GM18909 (cell line): Measurements from ENCODE around the gene NMUR2.
A peak's percentile ranks its signal among the peaks of the same experiment; 100 is the strongest.

Experiments used
- ATAC-seq: cut with Tn5 transposase; IDR thresholded peaks from one replicate; pipeline ENCODE4 v1.9.1; 2021; ENCODE audit warnings: mild to moderate bottlenecking; ENCODE audit not compliant: unreplicated experiment, poor library complexity

Gene NMUR2

DNA sequence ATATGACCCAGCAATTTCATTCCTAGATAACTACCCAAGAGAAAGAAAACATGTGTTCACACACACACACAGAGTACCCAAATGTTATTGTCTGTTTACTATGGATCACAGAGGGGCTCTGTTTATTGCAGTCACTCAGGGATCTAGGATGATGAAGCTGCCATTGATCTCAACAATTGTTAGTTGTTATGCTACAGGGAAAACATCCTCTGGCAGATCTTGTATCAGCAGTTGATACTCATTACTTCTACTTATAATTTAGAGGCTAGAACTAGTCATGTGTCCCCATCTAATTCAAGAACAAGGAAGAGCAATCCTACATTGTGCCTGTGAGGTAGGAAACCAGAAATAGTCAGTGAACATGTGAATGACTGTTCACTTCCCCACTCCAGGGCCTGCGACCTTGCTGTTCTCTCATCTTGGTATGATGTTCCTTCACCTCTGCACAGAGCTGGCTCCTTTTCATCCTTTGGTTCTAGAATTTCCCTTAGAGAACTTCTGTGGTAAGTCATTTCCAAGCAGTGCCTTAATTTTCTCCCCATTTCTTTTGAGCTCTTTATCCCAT lies 30.3 kb downstream of the NMUR2 start:
- no peak for ATAC-seq

- no peak for ATAC-seq
Measured at GRCh38 chr5:152372875-152373274, 32.2 kb downstream of the NMUR2 start.

DNA sequence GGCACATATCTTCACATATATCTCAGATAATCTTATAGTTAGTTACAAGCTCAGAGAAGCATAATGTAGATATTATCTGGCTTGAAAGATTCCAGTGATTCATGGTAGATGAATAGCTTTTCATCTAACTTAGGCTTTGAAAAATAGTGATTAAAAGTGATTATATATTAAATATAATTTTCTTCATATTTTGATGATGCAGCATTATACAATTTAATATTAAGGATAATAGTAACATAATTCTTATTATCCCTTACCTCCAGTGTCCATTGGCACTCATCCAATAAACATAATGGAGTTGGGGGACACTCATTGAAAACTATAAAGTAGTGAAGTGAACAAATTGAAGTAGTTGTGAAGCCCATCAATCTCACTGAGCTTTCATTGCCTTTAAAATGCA lies 35.8 kb downstream of the NMUR2 start:
- ATAC-seq, result no peak

GRCh38 chr5:152367554-152367953 lies 37.5 kb downstream of the NMUR2 start:
- no peak for ATAC-seq

- no peak for ATAC-seq
Measured at GRCh38 chr5:152366716-152367115, 38.4 kb downstream of the NMUR2 start.

GRCh38 chr5:152364899-152365298 lies 40.2 kb downstream of the NMUR2 start:
- ATAC-seq, result no peak

- no peak for ATAC-seq
Measured at GRCh38 chr5:152364172-152364571, 40.9 kb downstream of the NMUR2 start.

- ATAC-seq, result no peak
Measured at GRCh38 chr5:152358861-152359568, 46.1 kb downstream of the NMUR2 start.

GRCh38 chr5:152356506-152356905 lies 48.6 kb downstream of the NMUR2 start:
- ATAC-seq, result no peak

DNA sequence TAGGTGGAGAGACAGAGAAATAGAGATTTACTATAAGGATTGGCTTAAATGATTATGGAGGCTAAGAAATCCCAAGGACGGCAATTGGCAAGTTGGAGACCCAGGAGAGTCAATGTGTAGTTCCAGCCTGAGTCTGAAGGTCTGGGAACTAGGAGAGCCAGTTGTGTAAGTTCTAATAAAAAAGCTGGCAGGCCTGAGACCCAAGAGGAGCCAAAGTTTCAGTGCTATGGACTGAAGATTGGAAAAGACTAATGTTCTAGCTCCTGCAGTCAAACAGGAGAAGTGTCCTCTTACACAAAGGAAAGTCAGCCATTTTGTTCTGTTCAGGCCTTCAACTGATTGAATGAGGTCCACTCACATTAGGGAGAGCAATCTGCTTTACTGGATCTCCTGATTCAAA lies 50.0 kb downstream of the NMUR2 start:
- ATAC-seq, result no peak

DNA sequence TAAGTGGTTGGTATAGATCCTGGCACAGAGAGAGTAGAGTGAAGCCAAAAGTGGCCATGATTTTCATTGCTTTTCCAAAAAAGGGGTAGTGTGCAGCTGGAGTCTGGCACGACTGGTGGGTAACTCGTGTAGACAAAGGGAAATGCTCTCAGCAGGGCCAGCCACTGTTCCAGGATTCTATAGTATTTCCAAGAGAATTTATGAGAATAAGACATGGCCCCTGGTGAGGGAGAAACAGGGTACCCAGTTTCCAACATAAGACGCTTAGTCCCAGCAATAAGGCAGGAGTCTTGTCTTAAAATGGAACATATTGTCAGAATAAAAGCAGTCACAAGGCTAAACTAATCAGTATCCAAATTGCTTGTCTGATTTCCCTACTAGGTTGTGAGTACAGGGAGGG lies 52.1 kb downstream of the NMUR2 start:
- no peak for ATAC-seq

DNA sequence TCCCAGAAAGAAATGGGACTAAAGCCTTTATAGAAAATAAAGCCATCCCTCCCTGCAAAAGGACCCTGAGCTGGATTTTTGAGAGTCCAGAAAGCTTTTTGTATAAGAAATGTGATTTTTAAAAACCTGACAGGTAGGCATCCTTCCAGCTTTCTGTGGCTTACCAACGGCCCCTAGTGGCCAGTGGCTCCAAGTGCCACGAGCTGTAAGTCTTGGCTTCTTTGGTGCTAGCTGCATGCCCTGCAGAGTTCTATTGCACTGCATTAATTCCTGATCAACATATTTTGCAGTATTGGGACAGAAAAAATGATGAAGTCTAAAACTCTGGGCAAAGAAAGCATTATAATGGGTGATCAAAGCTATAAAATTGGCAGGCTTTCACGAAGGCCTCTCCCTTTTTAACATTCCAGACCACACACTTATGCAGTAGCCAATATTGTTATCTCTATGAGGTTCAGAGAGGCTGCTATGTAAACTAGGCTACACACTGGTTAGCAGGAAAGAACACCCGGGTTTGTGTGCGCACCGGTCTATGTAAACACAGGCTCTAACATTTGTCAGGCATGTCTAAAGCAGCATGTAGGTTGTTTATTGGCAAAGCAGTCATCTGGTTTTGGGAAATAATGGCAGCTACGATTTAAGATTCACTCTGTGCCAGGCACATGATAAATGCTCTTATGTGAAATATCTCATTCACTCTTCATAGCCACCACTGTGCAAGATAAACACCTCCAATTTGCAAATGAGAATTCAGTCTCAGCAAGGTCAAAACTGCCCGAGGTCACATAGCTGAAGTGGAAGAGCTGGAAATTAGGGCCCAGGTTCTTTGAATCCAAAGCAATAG lies 55.2 kb downstream of the NMUR2 start:
- peak; percentile 91 for ATAC-seq
